Gastrocnemius medialis (tissue), 4 donors: ENCODE measurements around the gene EIF3K.

Source experiments
- POLR2A ChIP-seq, 2 donors: fragments of 450-650 bp; IDR thresholded peaks; one replicate each; pipeline ENCODE4 v1.6.1; 2017; ENCODE audit warnings: antibody characterized with exemption in 2 of 2, mild to moderate bottlenecking in 2 of 2, moderate library complexity in 2 of 2
- TF ChIP-seq, protein P1 (sequence below), 5 experiments: fragments of 450-650 bp in 3 of 5; fragments of 200-600 bp in 2 of 5; sonication (generic) in 2 of 5; IDR thresholded peaks in 4 of 5; conservative IDR thresholded peaks in 1 of 5; 1 replicate in 4 of 5; 2 replicates in 1 of 5; pipeline ENCODE4 v1.5.1; 2016 to 2019; ENCODE audit warnings: antibody characterized with exemption in 5 of 5, mild to moderate bottlenecking in 3 of 5, moderate library complexity in 3 of 5

GRCh38 chr19:38673030-38673429 lies 54.0 kb downstream of the EIF3K start:
- TF ChIP-seq, protein P1, sequence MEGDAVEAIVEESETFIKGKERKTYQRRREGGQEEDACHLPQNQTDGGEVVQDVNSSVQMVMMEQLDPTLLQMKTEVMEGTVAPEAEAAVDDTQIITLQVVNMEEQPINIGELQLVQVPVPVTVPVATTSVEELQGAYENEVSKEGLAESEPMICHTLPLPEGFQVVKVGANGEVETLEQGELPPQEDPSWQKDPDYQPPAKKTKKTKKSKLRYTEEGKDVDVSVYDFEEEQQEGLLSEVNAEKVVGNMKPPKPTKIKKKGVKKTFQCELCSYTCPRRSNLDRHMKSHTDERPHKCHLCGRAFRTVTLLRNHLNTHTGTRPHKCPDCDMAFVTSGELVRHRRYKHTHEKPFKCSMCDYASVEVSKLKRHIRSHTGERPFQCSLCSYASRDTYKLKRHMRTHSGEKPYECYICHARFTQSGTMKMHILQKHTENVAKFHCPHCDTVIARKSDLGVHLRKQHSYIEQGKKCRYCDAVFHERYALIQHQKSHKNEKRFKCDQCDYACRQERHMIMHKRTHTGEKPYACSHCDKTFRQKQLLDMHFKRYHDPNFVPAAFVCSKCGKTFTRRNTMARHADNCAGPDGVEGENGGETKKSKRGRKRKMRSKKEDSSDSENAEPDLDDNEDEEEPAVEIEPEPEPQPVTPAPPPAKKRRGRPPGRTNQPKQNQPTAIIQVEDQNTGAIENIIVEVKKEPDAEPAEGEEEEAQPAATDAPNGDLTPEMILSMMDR (IDR thresholded peaks at IDR 0.05 in 4 of 5, conservative IDR thresholded peaks at IDR 0.05 in 1 of 5), result no peak
- TF ChIP-seq POLR2A (IDR thresholded peaks at IDR 0.05), result no peak
